GM23338 (cell line): ENCODE results near the gene ZHX3.

Experiments
- CREB1 ChIP-seq: fragments of 250-450 bp; sonication (Bioruptor Pico); IDR thresholded peaks from 2 replicates; pipeline ENCODE4 v1.5.0; 2020; ENCODE audit warnings: low read depth, mild to moderate bottlenecking, moderate library complexity
- EZH2 ChIP-seq: fragments of 200-600 bp; sonication (generic); IDR thresholded peaks from one replicate; pipeline ENCODE4 v1.8.0; 2017; ENCODE audit warnings: antibody characterized with exemption, mild to moderate bottlenecking, low read depth; ENCODE audit not compliant: unreplicated experiment
- EZH2phosphoT487 ChIP-seq: fragments of 200-600 bp; sonication (generic); IDR thresholded peaks from one replicate; pipeline ENCODE4 v1.8.1; 2018; ENCODE audit warnings: antibody characterized with exemption; ENCODE audit not compliant: unreplicated experiment
- NANOG ChIP-seq: IDR thresholded peaks from 2 replicates; pipeline ENCODE4 v1.6.1; 2016; ENCODE audit warnings: antibody characterized with exemption, borderline replicate concordance
- POLR2AphosphoS5 ChIP-seq: IDR thresholded peaks from 2 replicates; pipeline ENCODE4 v1.6.1; 2016; ENCODE audit warnings: antibody characterized with exemption, low read depth
- STAT1 ChIP-seq: IDR thresholded peaks from one replicate; pipeline ENCODE4 v1.6.1; 2016; ENCODE audit warnings: antibody characterized with exemption; ENCODE audit not compliant: unreplicated experiment
- TF ChIP-seq, protein P1 (sequence below), 2 experiments: fragments of 200-600 bp in 1 of 2; sonication (generic) in 1 of 2; conservative IDR thresholded peaks; 2 replicates each; pipeline versions ENCODE4 v1.5.1 to v1.6.1; 2016 to 2017; ENCODE audit warnings: antibody characterized with exemption in 2 of 2, low read depth in 2 of 2, mild to moderate bottlenecking in 2 of 2, moderate library complexity in 1 of 2
- TF ChIP-seq, protein P2 (sequence below): IDR thresholded peaks from one replicate; pipeline ENCODE4 v1.6.1; 2018; ENCODE audit warnings: antibody characterized with exemption; ENCODE audit not compliant: unreplicated experiment

DNA sequence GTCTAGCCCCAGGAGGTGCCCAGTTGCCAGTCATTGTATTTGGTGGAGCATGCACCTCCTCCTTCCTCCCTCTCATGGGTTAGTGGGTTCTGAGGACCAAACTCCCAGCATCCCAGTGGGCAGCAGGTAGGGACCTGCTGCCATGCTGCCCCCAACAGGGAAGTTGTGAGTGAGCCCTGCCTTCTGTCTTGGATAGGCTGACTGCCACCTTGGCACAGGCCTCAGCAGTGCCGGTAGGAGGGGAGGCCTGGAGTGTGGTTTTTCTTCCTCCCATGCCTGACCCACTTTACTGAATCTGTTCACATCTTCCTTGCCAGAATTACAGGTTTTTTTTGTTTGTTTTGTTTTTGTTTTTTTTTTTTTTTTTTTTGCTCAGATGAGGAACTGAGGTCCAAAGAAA is 155.6 kb downstream of the ZHX3 start:
- no peak for TF ChIP-seq CREB1 (CRISPR knock-in tag)
- TF ChIP-seq, protein P1, sequence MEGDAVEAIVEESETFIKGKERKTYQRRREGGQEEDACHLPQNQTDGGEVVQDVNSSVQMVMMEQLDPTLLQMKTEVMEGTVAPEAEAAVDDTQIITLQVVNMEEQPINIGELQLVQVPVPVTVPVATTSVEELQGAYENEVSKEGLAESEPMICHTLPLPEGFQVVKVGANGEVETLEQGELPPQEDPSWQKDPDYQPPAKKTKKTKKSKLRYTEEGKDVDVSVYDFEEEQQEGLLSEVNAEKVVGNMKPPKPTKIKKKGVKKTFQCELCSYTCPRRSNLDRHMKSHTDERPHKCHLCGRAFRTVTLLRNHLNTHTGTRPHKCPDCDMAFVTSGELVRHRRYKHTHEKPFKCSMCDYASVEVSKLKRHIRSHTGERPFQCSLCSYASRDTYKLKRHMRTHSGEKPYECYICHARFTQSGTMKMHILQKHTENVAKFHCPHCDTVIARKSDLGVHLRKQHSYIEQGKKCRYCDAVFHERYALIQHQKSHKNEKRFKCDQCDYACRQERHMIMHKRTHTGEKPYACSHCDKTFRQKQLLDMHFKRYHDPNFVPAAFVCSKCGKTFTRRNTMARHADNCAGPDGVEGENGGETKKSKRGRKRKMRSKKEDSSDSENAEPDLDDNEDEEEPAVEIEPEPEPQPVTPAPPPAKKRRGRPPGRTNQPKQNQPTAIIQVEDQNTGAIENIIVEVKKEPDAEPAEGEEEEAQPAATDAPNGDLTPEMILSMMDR (conservative IDR thresholded peaks at IDR 0.05; ENCODE audit: low read depth in 2 of 2), result no peak; a peak in 1 of 4 replicates
- TF ChIP-seq EZH2, result no peak
- no peak for TF ChIP-seq EZH2phosphoT487
- TF ChIP-seq POLR2AphosphoS5, result no peak
- TF ChIP-seq NANOG, result no peak
- TF ChIP-seq, protein P2, sequence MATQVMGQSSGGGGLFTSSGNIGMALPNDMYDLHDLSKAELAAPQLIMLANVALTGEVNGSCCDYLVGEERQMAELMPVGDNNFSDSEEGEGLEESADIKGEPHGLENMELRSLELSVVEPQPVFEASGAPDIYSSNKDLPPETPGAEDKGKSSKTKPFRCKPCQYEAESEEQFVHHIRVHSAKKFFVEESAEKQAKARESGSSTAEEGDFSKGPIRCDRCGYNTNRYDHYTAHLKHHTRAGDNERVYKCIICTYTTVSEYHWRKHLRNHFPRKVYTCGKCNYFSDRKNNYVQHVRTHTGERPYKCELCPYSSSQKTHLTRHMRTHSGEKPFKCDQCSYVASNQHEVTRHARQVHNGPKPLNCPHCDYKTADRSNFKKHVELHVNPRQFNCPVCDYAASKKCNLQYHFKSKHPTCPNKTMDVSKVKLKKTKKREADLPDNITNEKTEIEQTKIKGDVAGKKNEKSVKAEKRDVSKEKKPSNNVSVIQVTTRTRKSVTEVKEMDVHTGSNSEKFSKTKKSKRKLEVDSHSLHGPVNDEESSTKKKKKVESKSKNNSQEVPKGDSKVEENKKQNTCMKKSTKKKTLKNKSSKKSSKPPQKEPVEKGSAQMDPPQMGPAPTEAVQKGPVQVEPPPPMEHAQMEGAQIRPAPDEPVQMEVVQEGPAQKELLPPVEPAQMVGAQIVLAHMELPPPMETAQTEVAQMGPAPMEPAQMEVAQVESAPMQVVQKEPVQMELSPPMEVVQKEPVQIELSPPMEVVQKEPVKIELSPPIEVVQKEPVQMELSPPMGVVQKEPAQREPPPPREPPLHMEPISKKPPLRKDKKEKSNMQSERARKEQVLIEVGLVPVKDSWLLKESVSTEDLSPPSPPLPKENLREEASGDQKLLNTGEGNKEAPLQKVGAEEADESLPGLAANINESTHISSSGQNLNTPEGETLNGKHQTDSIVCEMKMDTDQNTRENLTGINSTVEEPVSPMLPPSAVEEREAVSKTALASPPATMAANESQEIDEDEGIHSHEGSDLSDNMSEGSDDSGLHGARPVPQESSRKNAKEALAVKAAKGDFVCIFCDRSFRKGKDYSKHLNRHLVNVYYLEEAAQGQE, result no peak
- TF ChIP-seq STAT1, result no peak
